GM18526 (cell line): ENCODE data around the gene FOXQ1.

Source experiments
- POLR2A ChIP-seq: IDR thresholded peaks from 3 replicates; pipeline ENCODE4 v1.6.1; 2011; ENCODE audit not compliant: insufficient read length; ENCODE audit errors: extremely low read depth

The FOXQ1 gene

DNA sequence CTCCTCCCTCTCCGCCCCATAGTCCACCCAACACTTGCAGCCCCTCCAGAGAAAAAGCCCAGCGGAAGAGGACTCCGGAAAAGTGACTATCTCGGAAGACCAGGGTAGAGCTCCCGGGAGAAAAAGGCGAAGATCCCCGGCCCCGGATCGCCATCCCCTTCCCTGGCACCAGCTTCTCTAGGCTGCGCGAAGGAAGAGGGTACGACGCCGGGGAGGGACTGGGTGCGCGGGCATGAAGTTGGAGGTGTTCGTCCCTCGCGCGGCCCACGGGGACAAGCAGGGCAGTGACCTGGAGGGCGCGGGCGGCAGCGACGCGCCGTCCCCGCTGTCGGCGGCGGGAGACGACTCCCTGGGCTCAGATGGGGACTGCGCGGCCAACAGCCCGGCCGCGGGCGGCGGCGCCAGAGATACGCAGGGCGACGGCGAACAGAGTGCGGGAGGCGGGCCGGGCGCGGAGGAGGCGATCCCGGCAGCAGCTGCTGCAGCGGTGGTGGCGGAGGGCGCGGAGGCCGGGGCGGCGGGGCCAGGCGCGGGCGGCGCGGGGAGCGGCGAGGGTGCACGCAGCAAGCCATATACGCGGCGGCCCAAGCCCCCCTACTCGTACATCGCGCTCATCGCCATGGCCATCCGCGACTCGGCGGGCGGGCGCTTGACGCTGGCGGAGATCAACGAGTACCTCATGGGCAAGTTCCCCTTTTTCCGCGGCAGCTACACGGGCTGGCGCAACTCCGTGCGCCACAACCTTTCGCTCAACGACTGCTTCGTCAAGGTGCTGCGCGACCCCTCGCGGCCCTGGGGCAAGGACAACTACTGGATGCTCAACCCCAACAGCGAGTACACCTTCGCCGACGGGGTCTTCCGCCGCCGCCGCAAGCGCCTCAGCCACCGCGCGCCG, 822 bp downstream of the FOXQ1 start:
- TF ChIP-seq POLR2A: no peak

DNA sequence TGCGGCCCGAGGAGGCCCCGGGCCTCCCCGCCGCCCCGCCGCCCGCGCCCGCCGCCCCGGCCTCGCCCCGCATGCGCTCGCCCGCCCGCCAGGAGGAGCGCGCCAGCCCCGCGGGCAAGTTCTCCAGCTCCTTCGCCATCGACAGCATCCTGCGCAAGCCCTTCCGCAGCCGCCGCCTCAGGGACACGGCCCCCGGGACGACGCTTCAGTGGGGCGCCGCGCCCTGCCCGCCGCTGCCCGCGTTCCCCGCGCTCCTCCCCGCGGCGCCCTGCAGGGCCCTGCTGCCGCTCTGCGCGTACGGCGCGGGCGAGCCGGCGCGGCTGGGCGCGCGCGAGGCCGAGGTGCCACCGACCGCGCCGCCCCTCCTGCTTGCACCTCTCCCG, 1.5 kb downstream of the FOXQ1 start:
- no peak for TF ChIP-seq POLR2A

DNA sequence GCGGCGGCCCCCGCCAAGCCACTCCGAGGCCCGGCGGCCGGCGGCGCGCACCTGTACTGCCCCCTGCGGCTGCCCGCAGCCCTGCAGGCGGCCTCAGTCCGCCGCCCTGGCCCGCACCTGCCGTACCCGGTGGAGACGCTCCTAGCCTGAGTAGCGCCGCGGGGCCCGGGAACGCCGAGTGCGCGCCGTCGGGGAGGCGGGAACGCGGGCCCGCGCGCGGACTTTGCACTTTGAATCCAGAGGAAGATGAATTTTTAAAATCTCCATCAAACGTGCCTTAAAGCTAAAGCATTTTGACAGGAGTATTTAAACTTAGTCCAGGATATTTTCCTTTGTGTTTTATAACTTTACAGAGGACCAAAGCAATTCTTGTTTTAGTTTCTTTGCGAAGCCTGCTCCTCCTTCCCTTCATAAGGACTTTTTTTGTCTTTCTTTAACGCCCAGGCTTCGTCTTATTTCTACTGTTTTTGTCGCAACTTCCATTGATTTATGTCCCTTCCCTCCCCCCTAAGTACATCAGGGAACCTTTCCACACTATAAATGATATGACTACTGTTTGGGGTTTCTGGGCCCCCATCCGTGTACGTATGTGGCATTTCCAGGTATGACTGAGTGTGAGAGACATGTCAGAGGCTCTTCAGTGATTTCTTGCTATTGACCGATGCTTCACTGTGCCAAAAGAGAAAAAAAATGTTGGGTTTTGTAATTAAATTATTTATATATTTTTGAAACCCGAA, 2.0 kb downstream of the FOXQ1 start:
- TF ChIP-seq POLR2A: no peak

DNA sequence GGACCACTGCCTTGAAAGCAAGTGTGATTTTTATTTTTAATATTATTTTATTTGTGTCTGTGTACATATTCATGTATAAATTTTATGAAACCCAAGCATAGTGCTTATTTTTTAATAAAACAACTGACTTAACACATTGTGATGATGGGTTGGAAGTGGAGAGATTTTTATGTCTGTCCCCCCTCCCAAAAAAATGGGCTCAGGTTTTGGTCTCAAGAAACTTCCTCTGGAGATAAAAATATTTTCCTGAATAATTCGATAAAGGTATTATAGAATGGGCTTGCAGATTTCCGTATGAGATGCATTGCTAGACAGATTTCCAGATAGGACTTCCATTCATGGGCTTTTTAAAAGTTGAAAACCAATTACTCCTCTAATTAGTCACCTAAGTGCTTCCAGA, 2.7 kb downstream of the FOXQ1 start:
- no peak for TF ChIP-seq POLR2A

DNA sequence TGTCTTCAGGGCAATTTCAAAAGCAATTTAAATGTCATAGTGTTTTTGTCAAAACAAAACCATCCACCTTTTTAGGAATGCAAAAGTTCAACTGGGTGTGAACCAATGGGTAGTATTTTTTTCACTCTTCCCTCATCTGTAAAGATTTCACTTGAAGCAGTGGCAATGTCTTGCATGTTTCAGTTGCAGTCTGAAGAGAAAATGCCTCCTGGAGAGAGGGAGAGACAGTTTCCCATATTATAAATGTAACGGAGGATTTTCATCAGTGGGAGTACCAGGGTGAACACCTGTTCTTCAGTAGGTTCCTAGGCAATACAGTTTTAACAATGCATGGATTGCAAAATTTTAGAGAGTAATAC, 3.3 kb downstream of the FOXQ1 start:
- no peak for TF ChIP-seq POLR2A

DNA sequence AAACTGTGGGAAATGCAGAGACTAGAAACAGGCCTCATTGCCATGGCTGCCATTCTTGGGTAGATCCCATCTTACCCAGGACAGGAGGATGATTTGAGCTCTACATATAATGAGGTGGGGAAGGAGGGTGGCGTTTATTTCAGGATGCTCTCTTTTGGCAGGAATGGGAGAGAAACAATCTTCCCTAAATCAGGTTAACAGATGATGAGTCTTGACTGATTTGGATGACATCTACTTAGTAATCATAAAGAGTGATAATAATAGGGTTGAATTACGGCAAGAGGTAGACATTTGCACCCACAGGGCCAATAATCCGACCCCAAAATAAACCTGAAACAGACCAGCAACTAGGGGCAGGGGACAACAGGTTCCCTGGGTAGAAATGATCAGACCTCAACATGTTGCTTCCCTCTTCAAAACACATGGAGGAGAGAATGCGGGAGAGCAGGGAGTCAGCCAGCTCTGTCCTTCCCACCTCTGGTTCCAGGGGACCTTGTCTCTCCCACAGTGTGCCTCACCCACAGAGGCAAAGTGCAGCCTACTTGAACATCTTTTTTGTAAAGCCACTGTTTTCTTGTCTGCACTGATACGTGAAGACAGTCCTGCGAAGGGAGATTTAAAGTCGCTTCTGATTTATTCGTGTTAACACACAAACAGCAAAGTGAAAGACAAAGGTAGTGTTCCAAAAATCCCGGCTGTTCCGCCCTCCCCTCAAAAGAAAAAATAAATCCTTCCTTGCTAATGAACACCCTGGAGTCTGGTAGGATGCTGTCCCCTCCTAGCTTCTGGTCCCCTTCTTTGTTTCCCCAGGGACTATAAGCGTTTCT, 3.9 kb downstream of the FOXQ1 start:
- TF ChIP-seq POLR2A: no peak

DNA sequence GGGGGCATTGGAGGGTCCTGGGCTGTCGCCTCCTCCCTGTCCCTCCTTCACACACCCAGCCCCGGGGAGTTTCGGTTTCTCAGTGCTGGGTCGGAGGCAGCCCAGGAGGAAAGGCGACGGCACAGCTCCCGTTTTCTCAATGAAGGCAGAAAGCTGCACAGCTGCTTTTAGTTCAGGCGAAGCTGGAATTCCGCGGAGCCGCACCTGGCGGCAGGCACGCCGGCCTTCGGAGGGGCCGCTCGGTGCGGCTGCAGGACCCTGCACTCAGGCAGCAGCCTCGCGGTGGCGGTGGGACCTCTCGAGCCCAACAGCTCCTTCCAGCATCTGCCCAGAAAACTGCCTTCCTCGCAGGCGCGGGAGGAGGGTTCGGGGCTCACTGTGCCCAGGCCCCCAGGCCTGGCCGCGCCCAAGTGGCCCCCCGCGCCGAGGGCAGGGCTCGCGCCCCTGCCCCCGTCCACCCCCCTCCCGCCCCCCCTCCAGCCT, 4.6 kb downstream of the FOXQ1 start:
- no peak for TF ChIP-seq POLR2A

DNA sequence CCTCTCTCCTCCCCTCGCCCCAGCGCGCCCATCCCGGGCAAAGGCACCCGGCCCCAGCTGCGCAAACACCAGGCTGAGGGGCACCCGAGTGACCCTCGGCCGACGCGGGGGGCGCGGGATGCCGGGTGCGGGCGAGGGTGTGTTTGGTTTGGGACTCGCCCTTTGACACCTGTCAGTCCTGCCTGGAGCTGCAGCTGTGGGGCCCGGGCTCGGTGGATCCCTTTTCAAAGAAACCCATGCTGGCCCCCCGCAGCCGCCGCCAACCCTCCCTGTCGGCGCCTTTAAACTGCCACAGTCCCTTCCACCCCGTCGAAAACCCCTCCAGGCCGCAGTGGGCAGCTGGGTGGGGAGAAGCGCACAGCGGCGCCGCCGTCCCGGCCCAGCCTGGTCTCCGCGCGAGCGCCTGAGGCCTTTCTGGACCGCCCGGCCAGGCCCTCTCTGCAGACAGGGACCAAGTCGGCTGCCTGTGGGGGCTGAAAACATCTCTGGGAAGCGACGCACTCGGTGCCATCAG, 5.5 kb downstream of the FOXQ1 start:
- no peak for TF ChIP-seq POLR2A

DNA sequence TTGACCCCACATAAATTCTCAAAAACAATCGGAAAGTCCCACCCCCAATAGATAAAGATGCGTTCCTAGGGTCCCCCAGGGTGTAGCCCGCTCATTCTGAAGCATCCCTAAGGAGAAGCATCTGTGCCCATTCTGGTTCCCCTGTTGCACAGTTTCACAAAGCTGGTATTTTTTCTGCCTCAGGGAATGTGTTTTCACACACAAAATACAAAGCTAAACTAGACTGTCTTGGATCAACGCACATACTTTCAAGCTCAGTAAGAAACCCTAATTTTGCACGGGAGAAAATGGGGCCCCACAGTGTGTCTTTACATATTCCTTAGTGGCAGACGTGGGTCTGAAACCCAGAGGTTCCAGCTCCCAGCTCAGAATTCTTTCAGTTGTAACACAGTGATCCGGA, 6.1 kb downstream of the FOXQ1 start:
- TF ChIP-seq POLR2A: no peak

DNA sequence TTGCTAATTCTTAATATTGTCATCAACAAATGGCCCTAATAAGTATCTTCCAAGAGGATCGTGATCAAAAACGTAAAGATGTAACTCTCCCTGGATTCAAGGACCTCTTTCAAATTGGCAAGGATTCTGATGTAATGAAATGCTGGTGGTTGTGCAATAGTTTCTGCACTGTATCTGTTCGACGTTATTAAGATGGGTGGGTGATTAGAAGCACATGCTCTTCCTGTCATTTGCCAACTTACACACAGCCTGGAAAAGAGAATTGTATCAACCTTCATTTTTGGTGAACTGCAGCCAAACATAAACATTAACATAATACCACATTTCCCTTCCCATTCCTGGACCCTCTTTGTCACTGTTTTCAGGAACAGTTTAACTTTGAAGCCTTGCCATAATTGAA, 9.8 kb downstream of the FOXQ1 start:
- TF ChIP-seq POLR2A: no peak

DNA sequence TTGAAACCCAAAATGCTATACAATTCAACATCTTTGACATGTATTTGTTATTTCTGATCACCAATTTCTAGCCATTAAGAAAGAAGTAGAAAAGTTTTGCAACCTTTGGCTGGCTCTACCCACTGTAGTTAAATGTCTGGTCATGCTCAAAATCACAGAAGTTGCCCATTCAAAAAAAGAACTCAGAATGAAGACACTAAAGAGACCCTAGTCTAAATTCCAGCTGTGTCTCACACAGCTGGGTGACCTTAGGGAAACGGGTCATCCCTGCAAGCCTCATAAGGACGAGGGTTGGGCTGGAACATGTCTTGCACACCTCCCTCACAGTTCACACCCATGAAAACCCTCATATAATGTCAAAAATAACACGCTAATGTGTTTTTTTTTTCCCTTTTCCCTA, 10.3 kb downstream of the FOXQ1 start:
- TF ChIP-seq POLR2A: no peak

DNA sequence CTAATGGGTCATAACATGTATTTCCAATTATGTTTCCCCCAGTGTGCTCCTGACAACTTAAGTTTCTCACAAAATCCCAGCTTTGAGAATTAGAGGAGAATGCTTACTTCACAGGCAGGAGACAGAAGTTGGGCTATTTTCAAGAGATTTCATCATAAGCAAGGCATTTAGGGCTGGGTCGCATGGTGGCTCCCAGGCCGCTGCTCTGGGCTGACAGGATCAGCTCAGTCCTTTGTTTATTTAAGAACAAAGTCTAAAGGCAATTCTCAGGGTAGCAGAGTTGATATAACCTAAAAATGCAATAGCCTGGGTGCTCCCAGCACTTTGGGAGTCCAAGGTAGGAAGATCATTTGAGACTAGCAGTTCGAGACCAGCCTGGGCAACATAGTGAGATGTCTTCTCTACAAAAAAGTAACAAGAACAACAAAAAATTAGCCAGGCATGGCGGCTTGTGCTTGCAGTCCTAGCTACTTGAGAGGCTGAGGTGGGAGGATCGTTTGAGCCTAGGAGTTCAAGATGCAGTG, 10.9 kb downstream of the FOXQ1 start:
- no peak for TF ChIP-seq POLR2A

DNA sequence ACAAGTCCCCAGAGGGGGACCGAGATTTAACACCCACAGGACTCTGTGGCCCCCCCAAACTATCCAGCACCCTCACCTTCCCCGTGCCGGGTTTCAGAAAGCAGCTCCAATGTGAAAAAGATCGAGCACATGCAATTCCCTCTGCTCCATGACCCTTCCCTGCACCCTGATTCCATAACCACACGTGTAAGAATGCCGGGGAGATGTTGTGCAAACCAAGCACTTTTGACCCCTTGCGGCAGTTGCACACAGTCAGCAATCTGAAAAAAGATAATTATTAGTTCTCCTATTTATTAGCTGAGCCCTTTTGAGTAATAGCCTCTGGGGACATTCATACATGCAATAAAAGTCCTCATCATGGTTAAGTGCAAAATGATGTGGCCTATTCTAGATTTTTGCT, 13.0 kb downstream of the FOXQ1 start:
- TF ChIP-seq POLR2A: no peak

DNA sequence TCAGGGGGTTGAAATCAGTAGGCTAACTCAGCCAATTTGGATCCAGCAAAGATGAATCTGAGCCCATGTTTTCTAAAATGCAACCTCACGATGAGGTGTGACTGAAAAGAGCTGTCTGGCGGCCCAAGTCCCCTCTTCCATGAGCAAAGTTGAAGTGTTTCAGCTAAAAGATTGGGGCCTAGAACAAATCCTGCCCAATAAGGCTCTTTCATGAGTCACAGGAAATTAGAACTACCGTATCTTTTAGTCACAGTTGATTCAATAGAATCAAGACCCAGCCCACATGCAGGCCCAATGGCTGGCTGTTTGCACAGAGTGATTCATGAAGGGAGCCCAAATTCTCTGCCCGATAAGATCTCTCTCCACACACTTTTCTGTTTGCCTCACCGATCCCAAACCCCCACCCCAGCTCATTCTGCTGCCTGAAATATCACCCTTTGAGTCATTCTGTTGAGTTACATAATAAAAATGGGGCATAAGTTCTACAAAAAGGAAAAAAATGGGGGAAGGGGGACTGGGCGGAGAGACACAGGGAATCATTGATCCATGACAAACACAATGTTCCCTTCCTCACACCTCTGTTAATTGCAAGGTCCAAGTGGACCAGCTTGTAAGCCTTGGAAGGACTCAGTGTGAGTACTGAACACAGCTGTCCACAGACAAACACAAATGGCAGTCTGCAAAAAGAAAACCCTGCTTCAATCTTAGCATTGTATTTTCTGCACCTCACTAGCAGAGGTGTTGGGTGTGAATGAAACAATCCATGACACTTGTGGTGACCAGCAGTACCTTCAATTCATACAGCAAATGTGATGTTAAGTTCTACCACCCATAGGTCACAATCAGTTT, 13.8 kb downstream of the FOXQ1 start:
- no peak for TF ChIP-seq POLR2A

DNA sequence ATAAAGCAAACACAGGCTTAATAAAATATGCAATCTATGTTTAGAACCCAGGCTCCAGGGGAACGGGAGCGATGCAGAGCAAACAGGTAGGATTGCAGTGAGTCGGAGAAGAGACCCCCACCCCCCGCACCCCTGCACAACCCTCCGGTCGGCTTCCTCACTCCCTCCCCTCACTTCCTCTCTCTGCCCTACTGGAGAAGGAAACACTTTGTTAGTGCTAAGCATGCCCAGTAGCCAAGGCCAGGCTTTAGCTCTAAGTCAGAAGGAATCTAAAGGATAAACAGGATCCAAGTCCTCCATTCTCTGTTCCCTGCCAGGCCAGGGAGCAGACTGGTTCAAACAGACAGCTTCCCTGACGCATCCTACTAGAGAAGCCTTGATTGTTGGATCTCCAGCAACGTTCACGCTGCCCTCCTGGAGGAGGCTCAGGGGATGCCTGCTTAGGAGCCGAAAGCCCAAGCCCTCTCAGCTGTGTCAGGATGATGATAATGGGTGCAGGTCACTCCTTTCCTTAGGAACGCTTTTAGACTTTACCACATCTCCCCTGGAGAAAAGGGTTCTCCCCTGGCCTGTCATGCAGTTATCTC, 14.7 kb downstream of the FOXQ1 start:
- no peak for TF ChIP-seq POLR2A
